ENCODE measurements around the gene CNTD1.
A peak's percentile ranks its signal among the peaks of the same experiment; 100 is the strongest.

CNTD1 gene

GRCh38 chr17:42832934-42833766, 34.5 kb downstream of the CNTD1 start, which contains the start of gene PSME3 (continued):
- TF ChIP-seq, protein P1, sequence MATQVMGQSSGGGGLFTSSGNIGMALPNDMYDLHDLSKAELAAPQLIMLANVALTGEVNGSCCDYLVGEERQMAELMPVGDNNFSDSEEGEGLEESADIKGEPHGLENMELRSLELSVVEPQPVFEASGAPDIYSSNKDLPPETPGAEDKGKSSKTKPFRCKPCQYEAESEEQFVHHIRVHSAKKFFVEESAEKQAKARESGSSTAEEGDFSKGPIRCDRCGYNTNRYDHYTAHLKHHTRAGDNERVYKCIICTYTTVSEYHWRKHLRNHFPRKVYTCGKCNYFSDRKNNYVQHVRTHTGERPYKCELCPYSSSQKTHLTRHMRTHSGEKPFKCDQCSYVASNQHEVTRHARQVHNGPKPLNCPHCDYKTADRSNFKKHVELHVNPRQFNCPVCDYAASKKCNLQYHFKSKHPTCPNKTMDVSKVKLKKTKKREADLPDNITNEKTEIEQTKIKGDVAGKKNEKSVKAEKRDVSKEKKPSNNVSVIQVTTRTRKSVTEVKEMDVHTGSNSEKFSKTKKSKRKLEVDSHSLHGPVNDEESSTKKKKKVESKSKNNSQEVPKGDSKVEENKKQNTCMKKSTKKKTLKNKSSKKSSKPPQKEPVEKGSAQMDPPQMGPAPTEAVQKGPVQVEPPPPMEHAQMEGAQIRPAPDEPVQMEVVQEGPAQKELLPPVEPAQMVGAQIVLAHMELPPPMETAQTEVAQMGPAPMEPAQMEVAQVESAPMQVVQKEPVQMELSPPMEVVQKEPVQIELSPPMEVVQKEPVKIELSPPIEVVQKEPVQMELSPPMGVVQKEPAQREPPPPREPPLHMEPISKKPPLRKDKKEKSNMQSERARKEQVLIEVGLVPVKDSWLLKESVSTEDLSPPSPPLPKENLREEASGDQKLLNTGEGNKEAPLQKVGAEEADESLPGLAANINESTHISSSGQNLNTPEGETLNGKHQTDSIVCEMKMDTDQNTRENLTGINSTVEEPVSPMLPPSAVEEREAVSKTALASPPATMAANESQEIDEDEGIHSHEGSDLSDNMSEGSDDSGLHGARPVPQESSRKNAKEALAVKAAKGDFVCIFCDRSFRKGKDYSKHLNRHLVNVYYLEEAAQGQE (tag by site-specific recombination; IDR thresholded peaks at IDR 0.05) = no peak; the same call in 1 of the 2 replicates
- TF ChIP-seq ZNF311 (tag by site-specific recombination; IDR thresholded peaks at IDR 0.05; ENCODE audit: borderline replicate concordance) (no peak), ZBTB26 (tag by site-specific recombination; optimal IDR thresholded peaks at IDR 0.05) (peak; percentile 96), SP3 (tag by site-specific recombination; IDR thresholded peaks at IDR 0.05) (peak; percentile 60), ZSCAN5A (tag by site-specific recombination; IDR thresholded peaks at IDR 0.05) (peak; percentile 67; the same call in 1 of the 2 replicates), IKZF3 (tag by site-specific recombination; IDR thresholded peaks at IDR 0.05) (no peak), ZFP3 (tag by site-specific recombination; IDR thresholded peaks at IDR 0.05; ENCODE audit: low read depth) (no peak), ZNF560 (tag by site-specific recombination; IDR thresholded peaks at IDR 0.05; ENCODE audit: borderline replicate concordance) (no peak), MZF1 (tag by site-specific recombination; IDR thresholded peaks at IDR 0.05; ENCODE audit: borderline replicate concordance) (no peak), ZBTB21 (tag by site-specific recombination; IDR thresholded peaks at IDR 0.05) (peak; percentile 84; the same call in 1 of the 2 replicates), ZNF366 (tag by site-specific recombination; conservative IDR thresholded peaks at IDR 0.05) (no peak; the same call in 1 of the 2 replicates), ZNF645 (tag by site-specific recombination; IDR thresholded peaks at IDR 0.05) (no peak), MYNN (tag by site-specific recombination; IDR thresholded peaks at IDR 0.05; ENCODE audit: borderline replicate concordance) (no peak), ZNF549 (tag by site-specific recombination; IDR thresholded peaks at IDR 0.05) (no peak), ZNF654 (tag by site-specific recombination; IDR thresholded peaks at IDR 0.05; ENCODE audit: low read depth) (no peak), ZNF138 (tag by site-specific recombination; IDR thresholded peaks at IDR 0.05; ENCODE audit: borderline replicate concordance) (no peak), ZNF121 (tag by site-specific recombination; IDR thresholded peaks at IDR 0.05) (no peak; the same call in 1 of the 2 replicates), HOXC10 (CRISPR knock-in tag; IDR thresholded peaks at IDR 0.05) (0 out of 2 replicates have a peak, but pooled peaks have one; percentile 94), TCF7L2 (IDR thresholded peaks at IDR 0.05; ENCODE audit: borderline replicate concordance, low read depth, low read length) (no peak), ZNF112 (tag by site-specific recombination; IDR thresholded peaks at IDR 0.05) (no peak), ZBTB11 (tag by site-specific recombination; conservative IDR thresholded peaks at IDR 0.05; ENCODE audit: low read depth) (peak; percentile 98), ZFP37 (tag by site-specific recombination; IDR thresholded peaks at IDR 0.05) (0 out of 2 replicates have a peak, but pooled peaks have one; percentile 67), ZNF133 (tag by site-specific recombination; IDR thresholded peaks at IDR 0.05) (no peak)
- TF ChIP-seq, protein P2, sequence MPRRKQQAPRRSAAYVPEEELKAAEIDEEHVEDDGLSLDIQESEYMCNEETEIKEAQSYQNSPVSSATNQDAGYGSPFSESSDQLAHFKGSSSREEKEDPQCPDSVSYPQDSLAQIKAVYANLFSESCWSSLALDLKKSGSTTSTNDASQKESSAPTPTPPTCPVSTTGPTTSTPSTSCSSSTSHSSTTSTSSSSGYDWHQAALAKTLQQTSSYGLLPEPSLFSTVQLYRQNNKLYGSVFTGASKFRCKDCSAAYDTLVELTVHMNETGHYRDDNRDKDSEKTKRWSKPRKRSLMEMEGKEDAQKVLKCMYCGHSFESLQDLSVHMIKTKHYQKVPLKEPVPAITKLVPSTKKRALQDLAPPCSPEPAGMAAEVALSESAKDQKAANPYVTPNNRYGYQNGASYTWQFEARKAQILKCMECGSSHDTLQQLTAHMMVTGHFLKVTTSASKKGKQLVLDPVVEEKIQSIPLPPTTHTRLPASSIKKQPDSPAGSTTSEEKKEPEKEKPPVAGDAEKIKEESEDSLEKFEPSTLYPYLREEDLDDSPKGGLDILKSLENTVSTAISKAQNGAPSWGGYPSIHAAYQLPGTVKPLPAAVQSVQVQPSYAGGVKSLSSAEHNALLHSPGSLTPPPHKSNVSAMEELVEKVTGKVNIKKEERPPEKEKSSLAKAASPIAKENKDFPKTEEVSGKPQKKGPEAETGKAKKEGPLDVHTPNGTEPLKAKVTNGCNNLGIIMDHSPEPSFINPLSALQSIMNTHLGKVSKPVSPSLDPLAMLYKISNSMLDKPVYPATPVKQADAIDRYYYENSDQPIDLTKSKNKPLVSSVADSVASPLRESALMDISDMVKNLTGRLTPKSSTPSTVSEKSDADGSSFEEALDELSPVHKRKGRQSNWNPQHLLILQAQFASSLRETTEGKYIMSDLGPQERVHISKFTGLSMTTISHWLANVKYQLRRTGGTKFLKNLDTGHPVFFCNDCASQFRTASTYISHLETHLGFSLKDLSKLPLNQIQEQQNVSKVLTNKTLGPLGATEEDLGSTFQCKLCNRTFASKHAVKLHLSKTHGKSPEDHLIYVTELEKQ (tag by site-specific recombination; IDR thresholded peaks at IDR 0.05; ENCODE audit: borderline replicate concordance) = no peak
